ENCODE measurements around the gene CTDP1.
"Not testable (repeated sequence)": the region's sequence is repeated elsewhere in the genome, so short reads cannot be mapped to it uniquely, and the experiment has no call there.

Gene CTDP1

GRCh38 chr18:79723628-79724027, 44.0 kb downstream of the CTDP1 start:
- no peak for DNase-seq (ENCODE audit: low read depth in 3 of 3)

- DNase-seq (ENCODE audit: low read depth in 3 of 3), result no peak
Measured at GRCh38 chr18:79724299-79725080, 44.9 kb downstream of the CTDP1 start.

GRCh38 chr18:79725486-79725885, 45.9 kb downstream of the CTDP1 start:
- no peak for DNase-seq (ENCODE audit: low read depth in 3 of 3)

- no peak for DNase-seq (ENCODE audit: low read depth in 3 of 3)
Measured at GRCh38 chr18:79726721-79727120, 47.1 kb downstream of the CTDP1 start.

- DNase-seq (ENCODE audit: low read depth in 3 of 3), result no peak
Measured at GRCh38 chr18:79727211-79727610, 47.6 kb downstream of the CTDP1 start.

GRCh38 chr18:79728931-79729586, 49.5 kb downstream of the CTDP1 start:
- no peak for DNase-seq (ENCODE audit: low read depth in 3 of 3)

- DNase-seq (ENCODE audit: low read depth in 3 of 3), result no peak
Measured at GRCh38 chr18:79729611-79730010, 50.0 kb downstream of the CTDP1 start.

GRCh38 chr18:79730804-79731203, 51.2 kb downstream of the CTDP1 start:
- no peak for DNase-seq (ENCODE audit: low read depth in 3 of 3)

- DNase-seq (ENCODE audit: low read depth in 3 of 3), result not testable (repeated sequence)
Measured at GRCh38 chr18:79731881-79732720, 52.5 kb downstream of the CTDP1 start.

- DNase-seq (ENCODE audit: low read depth in 3 of 3), result no peak
Measured at GRCh38 chr18:79732721-79733025, 53.1 kb downstream of the CTDP1 start.

GRCh38 chr18:79733135-79733701, 53.6 kb downstream of the CTDP1 start:
- DNase-seq (ENCODE audit: low read depth in 3 of 3), result no peak

GRCh38 chr18:79733986-79734770, 54.6 kb downstream of the CTDP1 start:
- DNase-seq (ENCODE audit: low read depth in 3 of 3), result no peak

GRCh38 chr18:79735071-79735980, 55.7 kb downstream of the CTDP1 start:
- no peak for DNase-seq (ENCODE audit: low read depth in 3 of 3)

- DNase-seq (ENCODE audit: low read depth in 3 of 3), result no peak
Measured at GRCh38 chr18:79736230-79736629, 56.6 kb downstream of the CTDP1 start.

- no peak for DNase-seq (ENCODE audit: low read depth in 3 of 3)
Measured at GRCh38 chr18:79736846-79737245, 57.2 kb downstream of the CTDP1 start.

- no peak for DNase-seq (ENCODE audit: low read depth in 3 of 3)
Measured at GRCh38 chr18:79737426-79737825, 57.8 kb downstream of the CTDP1 start.

- no peak for DNase-seq (ENCODE audit: low read depth in 3 of 3)
Measured at GRCh38 chr18:79738041-79738461, 58.4 kb downstream of the CTDP1 start.

GRCh38 chr18:79738581-79739439, 59.2 kb downstream of the CTDP1 start:
- DNase-seq (ENCODE audit: low read depth in 3 of 3), result no peak

GRCh38 chr18:79739440-79739778, 59.8 kb downstream of the CTDP1 start:
- no peak for DNase-seq (ENCODE audit: low read depth in 3 of 3)

GRCh38 chr18:79740047-79740446, 60.4 kb downstream of the CTDP1 start:
- DNase-seq (ENCODE audit: low read depth in 3 of 3), result not testable (repeated sequence)
